ENCODE measurements around the gene PDCD10.
A peak's percentile ranks its signal among the peaks of the same experiment; 100 is the strongest.

Gene PDCD10

DNA sequence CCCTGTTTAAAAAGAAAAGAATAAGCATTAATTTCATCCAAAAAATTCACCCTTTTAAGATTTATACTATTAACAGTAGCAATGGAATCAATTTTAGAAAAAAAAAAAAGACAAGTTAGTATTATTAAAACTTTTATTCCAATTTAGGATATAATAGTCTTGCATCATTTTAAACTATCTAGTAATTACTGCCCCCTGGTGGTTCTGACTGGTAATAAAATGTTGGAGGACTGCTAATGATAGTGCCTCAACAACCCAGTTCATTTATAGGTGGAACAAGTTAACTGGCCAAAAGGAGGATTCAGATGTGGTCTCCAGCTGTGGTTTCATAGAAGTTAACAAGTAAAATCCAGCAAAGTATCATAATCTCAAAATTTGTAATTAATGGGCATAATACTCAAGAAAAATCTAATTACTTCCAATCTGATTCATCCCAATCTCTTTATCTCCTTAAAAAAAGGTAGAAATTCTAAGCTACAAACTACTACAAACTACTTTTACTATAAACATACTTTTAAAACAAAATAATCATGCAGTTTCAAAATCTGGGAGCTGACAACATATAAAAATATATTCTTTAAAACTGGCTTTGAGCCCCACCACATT, 50.2 kb downstream of the PDCD10 start:
- peak in 1 of 2 donors; percentile 6 for DNase-seq (ENCODE audit: low read depth in 2 of 2)

- no peak for DNase-seq (ENCODE audit: low read depth in 2 of 2)
Measured at GRCh38 chr3:167679526-167679925, 55.2 kb downstream of the PDCD10 start.

GRCh38 chr3:167675848-167676247, 58.8 kb downstream of the PDCD10 start:
- DNase-seq (ENCODE audit: low read depth in 2 of 2): no peak

DNA sequence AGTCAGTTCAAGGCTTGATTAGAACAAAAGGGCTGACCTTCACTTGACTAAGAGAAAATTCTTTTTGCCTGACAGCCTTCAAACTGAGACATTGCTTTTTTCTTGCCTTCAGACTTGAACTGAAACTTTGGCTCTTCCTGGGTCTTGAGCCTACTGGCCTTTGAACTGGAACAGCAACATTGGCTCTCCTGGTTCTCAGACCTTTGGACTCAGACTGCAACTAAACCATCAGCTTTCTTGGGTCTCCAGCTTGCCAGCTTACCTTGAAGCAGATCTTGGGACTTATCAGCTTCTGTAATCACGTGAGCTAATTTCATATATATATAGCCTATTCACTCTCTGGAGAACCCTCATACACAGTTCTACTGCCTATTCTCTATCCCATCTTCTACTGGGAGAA, 61.5 kb downstream of the PDCD10 start:
- DNase-seq (ENCODE audit: low read depth in 2 of 2): no peak

- no peak for DNase-seq (ENCODE audit: low read depth in 2 of 2)
Measured at GRCh38 chr3:167671878-167672427, 62.7 kb downstream of the PDCD10 start.

DNA sequence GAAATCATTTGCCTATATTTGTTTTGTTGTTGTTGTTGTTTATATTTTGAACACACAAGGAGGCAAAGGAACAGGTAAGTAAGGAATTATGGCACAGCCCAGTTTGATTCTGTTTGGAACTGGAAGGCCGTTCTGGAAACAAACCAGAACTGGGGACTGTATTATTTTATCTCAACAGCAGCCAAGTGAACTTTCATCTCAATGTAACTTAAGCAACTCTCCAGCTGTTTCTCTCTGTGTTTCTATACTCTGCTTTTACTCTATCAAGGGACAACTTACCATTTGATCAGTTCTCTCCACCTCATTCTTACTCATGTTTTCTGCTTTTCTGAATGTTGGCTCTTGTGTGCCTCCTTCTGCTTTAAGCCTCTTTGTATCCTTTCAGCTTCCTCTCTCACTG, 65.0 kb downstream of the PDCD10 start:
- no peak for DNase-seq (ENCODE audit: low read depth in 2 of 2)

DNA sequence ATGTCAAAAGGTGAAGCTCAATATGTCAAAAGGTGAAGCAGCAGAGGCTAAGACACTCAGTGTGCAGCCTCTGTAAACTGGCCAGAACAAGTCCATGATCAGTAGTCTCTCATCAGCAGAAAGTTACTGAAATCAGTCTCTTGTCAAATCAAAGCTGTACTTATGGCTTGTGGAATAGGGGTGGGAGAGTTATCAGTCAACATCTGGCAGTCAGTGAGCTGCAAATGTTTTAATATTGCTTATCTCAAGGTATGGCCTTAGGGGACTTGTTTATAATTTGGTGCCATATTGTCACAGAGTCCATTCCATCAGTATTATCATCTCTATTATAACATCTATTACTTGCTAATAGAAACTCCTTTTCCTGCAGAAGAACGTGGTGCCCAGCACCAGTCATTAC, 66.0 kb downstream of the PDCD10 start:
- DNase-seq (ENCODE audit: low read depth in 2 of 2): no peak

- DNase-seq (ENCODE audit: low read depth in 2 of 2): no peak
Measured at GRCh38 chr3:167666563-167666962, 68.1 kb downstream of the PDCD10 start.

DNA sequence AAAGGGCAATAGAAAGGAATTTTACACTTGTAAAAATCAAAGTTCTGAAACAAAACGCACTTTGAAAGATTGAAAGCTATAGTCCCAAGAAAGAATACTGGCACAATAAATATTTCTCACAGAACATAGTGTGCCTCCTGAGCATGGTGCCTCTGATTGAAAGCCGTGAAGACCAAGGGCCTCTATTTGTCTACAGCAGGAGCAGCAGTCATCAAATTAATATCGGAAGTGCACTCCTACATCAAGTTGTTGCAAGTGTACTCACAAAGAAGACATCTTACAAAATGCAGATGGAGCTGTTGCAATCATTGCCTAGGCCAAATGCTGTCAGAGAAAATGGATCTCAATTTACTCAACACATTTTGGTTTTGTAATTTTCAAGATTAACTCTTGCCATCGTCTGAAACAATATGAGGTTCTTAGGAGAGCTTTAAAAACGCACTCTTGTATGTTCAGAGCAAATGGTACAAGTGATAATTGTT, 71.7 kb downstream of the PDCD10 start:
- no peak for DNase-seq (ENCODE audit: low read depth in 2 of 2)

DNA sequence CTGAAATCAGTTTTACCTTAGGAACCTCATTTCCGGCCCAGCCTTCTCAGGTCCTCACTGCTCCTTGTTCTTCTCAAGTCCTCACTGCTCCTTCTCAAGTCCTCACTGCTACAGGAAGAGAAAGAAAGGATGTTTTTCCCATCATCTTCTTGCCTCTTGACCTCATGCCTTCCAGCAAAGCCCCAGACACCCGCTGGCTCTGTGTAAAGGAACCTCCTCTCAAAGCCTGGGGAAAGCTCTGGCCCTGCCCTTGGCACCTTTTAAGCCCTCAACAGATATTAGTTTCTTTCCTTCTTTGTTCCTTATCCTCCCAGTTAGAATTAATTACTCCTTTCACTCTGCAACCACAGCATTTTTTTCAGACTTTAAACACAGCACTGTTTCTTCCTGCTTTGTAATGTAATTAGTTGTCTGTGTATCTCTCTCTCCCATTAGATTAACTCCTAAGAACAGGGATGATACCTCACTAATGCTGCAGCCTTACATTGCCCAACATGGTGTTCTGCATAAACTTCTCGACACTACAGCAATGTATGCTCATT, 76.9 kb downstream of the PDCD10 start:
- DNase-seq (ENCODE audit: low read depth in 2 of 2): no peak

- DNase-seq (ENCODE audit: low read depth in 2 of 2): no peak
Measured at GRCh38 chr3:167656821-167657220, 77.9 kb downstream of the PDCD10 start.

DNA sequence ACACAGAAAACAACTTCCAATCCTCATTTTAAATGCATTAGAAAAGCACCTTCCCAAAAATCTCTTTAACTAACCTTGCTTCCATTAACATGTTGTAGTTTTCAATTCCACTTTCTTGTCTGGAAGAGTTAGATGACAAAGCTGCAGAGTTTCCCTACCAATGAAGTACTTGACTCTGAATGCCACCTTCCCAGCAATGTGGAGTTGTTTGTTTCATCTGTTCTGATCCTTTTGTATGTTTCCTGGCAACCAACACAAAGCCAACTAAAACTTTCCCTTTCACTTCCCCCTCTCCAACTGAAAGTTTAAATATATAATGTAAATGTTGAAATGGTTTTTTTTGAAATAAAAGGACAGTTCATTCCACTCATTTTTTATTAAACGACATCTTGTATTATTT, 80.9 kb downstream of the PDCD10 start, which contains the start of gene WDR49:
TSS of gene WDR49 (minus strand) at position 183 of the 400 bp plus-strand sequence. CDS start 517 bp downstream, outside the sequence.
- DNase-seq (ENCODE audit: low read depth in 2 of 2): no peak

DNA sequence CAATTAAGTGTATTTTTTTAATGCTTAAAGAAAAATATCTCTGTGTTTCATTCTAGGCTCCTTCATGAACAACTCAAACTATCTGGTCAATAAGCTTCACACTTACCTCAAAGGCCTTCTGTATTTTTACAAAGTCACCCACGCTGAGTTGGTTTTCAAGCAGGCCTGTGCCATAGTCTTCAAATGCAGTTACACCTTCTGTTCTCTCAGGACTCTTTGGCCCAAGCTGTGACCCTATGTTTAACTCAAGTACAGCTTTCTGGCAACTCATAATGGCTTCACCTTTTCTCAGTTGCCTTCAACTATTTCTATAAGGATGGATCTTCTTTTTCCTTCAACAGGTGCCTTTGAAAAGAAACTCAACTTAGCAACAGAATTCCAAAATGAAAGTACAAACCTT, 81.5 kb downstream of the PDCD10 start:
- no peak for DNase-seq (ENCODE audit: low read depth in 2 of 2)

DNA sequence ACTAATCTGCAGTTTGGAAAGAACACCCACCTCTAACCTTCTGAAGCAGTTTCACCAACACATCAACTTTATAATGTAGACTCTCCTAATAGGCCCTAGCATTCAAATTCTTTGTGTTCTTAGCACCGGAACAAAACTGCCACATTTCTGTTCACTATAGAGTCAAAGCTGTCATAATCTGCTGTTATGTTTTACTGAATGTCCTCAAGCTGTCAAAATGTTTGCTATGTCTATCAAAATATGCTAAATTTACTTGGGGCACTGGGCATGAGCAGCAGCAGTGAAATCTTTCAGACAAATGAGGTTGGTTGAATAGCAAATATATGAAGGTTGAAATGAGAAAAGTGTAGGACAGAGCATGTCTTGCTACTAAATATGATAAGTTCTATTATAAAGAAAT, 82.9 kb downstream of the PDCD10 start:
- DNase-seq (ENCODE audit: low read depth in 2 of 2): no peak

GRCh38 chr3:167650459-167650858, 84.2 kb downstream of the PDCD10 start:
- no peak for DNase-seq (ENCODE audit: low read depth in 2 of 2)

- no peak for DNase-seq (ENCODE audit: low read depth in 2 of 2)
Measured at GRCh38 chr3:167649746-167650145, 84.9 kb downstream of the PDCD10 start.

- DNase-seq (ENCODE audit: low read depth in 2 of 2): no peak
Measured at GRCh38 chr3:167644611-167645010, 90.1 kb downstream of the PDCD10 start.
